GM18873 (cell line): Measurements from ENCODE around the gene RAD51B.

Experiments used
- ATAC-seq: cut with Tn5 transposase; IDR thresholded peaks from one replicate; pipeline ENCODE4 v1.9.1; 2021; ENCODE audit warnings: mild to moderate bottlenecking, moderate library complexity, moderate number of reproducible peaks; ENCODE audit not compliant: unreplicated experiment, low FRiP score

RAD51B gene

GRCh38 chr14:68306934-68307789, 487.6 kb downstream of the RAD51B start:
- no peak for ATAC-seq

- no peak for ATAC-seq
Measured at GRCh38 chr14:68307790-68308168, 488.2 kb downstream of the RAD51B start.

DNA sequence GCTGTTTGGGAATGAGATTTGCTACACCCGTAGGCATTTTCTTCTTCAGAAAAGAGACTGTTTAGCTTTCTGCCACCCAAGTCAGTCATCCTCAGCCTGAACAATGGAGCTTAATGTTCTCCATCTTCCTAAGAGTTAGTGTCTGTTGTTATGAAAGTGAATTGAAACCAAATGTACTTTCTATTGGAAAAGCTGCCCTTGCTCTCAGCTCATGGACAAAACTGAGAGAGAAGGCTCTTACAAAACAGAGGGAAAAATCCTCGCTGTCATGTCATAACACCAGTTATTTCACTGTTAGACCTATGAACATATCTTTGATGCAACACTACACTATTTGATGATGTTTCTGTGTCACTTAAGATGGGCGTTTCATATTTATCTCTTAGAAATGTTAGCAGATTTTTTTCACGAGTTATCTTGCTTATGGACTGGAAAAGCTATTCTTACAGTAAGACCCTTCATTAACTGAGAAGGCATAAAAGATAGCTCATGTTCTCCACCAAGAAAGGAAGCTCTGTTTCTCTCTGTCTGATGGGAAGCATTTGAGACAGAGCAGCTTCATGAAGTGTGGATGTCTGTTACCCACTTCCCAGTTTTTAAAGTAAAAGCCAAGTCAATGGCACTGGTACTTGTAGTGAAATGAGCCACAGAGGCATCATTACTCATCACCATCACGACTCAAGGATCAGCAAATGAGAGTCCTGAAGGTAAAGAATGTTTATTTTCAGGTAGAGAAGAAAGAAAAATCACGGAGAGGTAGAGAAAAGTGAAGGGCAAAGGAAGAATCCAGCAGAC, 489.3 kb downstream of the RAD51B start:
- no peak for ATAC-seq

DNA sequence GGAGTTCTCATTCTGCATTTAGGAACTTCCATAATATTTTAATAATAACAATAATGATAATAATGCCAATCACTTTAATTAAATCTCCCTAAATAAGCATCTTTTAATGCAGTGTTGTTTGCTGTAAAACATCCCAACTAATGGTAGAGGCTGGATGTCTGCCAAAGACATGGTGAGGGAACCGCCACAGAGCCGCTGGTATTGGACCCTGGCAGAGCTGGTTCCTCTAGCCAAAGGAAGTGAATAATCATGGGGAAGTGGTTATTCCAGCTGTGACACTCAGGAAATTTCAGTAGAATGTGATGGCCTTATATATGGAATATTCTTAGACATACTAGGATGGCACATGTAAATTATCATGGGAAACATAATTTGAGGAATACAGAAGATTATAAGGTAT, 490.0 kb downstream of the RAD51B start:
- no peak for ATAC-seq

DNA sequence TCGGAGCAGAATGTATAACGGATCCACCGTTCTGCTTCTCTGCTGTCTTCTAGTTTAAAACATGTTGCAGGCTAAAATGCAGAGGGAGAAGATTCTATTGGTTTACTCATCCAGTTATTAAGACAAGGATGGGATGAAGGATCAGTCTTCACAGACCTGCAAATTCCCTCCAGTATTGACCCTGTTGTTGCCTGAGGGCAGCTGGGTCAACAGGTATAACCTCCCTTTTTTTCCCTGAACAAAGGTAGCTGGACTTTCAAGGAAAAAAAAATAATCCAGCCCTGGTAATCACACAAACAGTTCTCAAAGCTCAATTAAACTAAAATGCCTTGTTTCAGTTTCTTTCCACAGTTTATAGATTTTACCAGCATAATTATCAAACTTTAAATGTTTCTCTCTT, 492.7 kb downstream of the RAD51B start:
- no peak for ATAC-seq

- peak; percentile 90 for ATAC-seq
Measured at GRCh38 chr14:68312884-68313610, 493.5 kb downstream of the RAD51B start.

- ATAC-seq = no peak
Measured at GRCh38 chr14:68314642-68315041, 495.1 kb downstream of the RAD51B start.

DNA sequence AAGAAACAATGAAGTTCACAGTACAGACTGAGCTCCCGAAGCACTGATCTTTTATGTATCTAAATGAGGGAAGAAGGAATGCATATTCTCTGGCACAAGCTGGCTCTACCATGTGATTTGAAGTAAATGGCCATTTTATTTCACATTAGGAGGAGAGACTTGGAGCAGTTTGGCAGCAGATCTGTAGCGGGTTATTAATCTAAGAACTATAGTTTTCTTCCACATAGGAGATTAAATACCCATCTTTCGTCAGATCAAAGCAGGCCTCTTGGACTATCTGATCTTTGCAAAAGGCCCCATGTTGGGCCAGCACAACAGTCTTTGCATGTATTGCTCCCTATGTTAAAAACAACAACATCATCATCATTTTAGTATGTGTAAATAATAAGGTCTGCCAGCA, 495.5 kb downstream of the RAD51B start:
- ATAC-seq = no peak

GRCh38 chr14:68316078-68316868, 496.7 kb downstream of the RAD51B start:
- ATAC-seq = no peak

DNA sequence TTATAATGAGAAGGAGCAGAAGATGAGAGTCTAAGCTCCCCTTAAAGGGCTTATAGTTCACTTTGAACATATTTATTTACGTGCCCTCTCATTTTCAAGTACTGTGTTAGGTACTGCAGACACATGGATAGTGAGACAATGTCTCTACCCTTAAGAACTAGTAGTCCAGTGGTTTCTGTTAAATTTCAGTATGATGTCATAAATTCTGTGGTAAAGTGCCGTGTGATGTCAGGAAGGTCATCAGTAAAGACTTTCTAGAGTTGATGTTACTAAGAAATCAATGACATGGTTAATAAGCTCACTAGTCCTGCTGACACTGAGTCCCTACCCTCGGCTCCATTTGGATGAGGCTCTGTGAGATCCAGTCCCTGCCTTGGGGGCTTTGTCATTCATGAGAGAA, 497.7 kb downstream of the RAD51B start:
- no peak for ATAC-seq

DNA sequence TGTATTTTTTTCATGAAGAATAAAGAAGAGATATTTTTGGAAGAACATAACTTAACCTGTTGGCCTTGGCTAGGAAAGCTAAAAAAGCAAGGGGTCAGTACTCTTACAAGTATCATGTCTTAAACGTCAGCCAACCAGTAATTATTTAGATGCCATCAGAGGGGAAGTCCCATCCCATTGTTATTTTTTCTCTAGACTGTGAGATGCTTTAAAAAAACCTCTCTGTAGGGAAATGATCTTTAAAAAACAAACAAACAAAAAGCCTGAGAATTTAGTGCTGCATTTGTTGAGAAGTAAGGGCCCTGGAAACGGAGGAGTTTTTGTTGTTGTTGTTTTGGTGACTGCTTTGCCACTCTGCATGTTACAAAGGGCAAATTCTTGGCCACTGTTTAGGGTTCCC, 499.2 kb downstream of the RAD51B start:
- no peak for ATAC-seq

- ATAC-seq = no peak
Measured at GRCh38 chr14:68320495-68320894, 500.9 kb downstream of the RAD51B start.

DNA sequence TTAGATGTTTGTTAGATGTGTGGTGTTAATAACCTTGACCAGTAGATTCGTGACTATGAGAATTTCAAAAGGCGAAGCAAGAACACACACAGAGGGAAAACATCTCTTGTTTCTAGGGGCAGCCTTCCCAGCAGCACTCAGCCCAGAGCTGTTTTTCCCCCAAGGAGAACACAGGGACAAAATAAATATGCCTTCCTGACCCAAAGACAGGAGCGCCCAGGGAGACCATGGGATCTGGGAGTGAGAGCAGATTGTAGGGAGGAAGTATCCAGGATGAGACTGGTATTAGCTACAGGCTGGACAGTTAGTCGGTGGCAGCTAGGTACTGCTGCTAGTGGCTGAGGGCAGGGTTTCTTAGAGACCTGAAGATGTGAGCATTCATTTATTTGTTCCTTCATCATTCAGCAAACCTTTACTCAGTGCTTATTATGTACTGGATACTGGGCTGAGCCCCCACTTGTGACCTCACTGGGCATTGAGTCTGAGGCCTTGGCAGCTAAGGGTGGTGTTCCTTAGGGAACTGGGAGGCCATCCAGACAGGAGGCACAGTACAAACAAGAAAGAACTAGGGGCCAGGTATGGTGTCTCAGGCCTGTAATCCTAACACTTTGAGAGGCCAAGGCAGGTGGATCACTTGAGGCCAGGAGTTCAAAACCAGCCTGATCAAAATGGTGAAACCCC, 503.5 kb downstream of the RAD51B start:
- no peak for ATAC-seq

DNA sequence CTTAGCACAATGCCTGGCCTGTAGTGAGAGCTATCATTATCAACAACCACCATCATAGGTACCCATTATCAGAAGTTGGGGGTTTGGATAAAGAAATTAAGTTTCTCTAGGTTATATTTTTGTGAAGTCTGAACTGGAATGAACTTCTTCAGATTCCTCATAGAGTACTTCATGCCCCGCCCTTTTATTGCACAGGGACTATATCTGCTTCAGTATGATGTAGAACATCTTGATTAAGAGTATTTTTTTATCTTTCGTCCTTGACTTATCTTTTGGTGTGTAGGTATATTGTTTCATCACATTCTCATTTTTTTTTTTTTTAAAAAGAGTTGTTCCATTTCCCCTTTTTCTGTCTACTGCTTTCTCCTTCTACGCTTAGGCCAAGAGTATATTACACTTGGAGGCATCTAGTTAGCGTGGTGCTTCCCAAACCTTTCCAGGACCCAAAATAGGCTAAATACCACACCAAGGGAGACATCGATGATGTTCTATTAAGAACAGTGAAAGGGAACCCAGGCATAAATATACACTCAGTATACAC, 505.8 kb downstream of the RAD51B start:
- ATAC-seq = no peak

DNA sequence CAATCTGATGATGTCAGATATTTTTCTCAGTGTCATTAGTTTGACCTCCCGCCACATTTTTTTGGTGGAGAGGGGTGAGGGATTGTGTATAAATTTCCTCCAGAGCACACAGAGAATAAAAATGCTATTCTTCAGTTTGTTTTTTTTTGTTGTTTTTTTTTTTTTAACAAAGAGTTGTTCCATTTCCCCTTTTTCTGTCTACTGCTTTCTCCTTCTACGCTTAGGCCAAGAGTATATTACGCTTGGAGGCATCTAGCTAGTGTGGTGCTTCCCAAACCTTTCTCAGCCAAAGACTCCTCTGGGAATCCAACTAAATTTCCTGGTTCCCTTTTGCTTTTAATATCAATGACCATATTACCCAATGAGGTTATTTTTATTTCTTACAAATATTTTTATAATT, 507.7 kb downstream of the RAD51B start:
- no peak for ATAC-seq

- ATAC-seq = no peak
Measured at GRCh38 chr14:68328509-68328908, 508.9 kb downstream of the RAD51B start.

DNA sequence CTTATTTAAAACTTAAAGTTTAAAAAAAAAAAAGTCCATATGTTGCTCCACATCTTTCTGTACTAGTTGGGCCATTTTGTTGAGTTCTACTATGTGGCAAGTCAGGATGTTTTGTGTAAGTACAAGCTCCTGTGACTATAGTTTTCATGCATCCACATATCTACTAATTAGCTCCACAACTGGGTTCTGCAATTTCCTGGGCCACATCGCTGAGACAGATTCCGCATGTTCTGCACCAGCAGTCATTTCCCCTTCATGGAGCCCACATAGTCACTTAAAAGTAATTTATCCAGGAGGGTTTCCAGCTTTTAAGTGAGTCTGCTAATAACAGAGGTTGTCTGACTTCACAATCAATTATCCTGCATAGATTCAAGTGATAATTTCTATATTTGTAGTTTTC, 511.8 kb downstream of the RAD51B start:
- ATAC-seq = no peak

- ATAC-seq = no peak
Measured at GRCh38 chr14:68331991-68332390, 512.4 kb downstream of the RAD51B start.

GRCh38 chr14:68333262-68333661, 513.7 kb downstream of the RAD51B start:
- no peak for ATAC-seq
